H1 (cell line): ENCODE data around the gene JAM2. TPM values are rescaled to one million over a fixed set of nuclear protein-coding genes. Genes with fewer than 3 reads are reported as not detected.

Source experiments
- CTCF ChIA-PET: fragments of 300-600 bp; sonication (Branson Sonifier 250); formaldehyde crosslinking; loops from one replicate; lab custom pipeline; 2021; ENCODE audit not compliant: partially characterized antibody; lab: Charles Lee
- POLR2A ChIA-PET: fragments of 300-600 bp; sonication (Branson Sonifier 250); formaldehyde crosslinking; loops from one replicate; lab custom pipeline; 2021; ENCODE audit warnings: inconsistent platforms; ENCODE audit not compliant: partially characterized antibody; lab: Charles Lee
- DNase-seq, 2 experiments: peaks; one replicate each; pipeline versions ENCODE4 v3.0.0 to v3.0.0-alpha.2; 2010 to 2022; ENCODE audit warnings: low spot score in 2 of 2, low read depth in 1 of 2, mixed read lengths in 1 of 2
- FAIRE-seq: peaks from 2 replicates; lab custom pipeline; 2011; peaks lifted over from hg19 to GRCh38; lab: Jason Lieb, UNC
- H2AFZ ChIP-seq: 2 replicates; pipeline ENCODE4 v1.8.1; 2012; ENCODE audit warnings: low read length, inconsistent platforms
- H2AK5ac ChIP-seq: 2 replicates; pipeline ENCODE4 v1.6.1; 2013; ENCODE audit warnings: low read depth, low read length
- H2BK120ac ChIP-seq: replicated peaks from 2 replicates; pipeline ENCODE3; 2013; ENCODE audit warnings: low read depth, low read length, inconsistent platforms
- H2BK12ac ChIP-seq: 2 replicates; pipeline ENCODE4 v1.6.1; 2013; ENCODE audit warnings: low read depth, low read length
- H2BK15ac ChIP-seq: 2 replicates; pipeline ENCODE4 v1.6.1; 2013; ENCODE audit warnings: low read length
- H2BK20ac ChIP-seq: 2 replicates; pipeline ENCODE4 v1.6.1; 2013; ENCODE audit warnings: low read length
- H2BK5ac ChIP-seq: 2 replicates; pipeline ENCODE4 v1.6.1; 2013; ENCODE audit warnings: low read depth, low read length
- H3K14ac ChIP-seq: 2 replicates; pipeline ENCODE4 v1.6.1; 2013; ENCODE audit warnings: inconsistent platforms; ENCODE audit not compliant: insufficient read length
- H3K18ac ChIP-seq: 2 replicates; pipeline ENCODE4 v1.6.1; 2013; ENCODE audit warnings: low read length; ENCODE audit errors: extremely low read depth
- H3K23ac ChIP-seq: 2 replicates; pipeline ENCODE4 v1.6.1; 2013; ENCODE audit warnings: inconsistent platforms; ENCODE audit not compliant: insufficient read length
- H3K23me2 ChIP-seq: 2 replicates; pipeline ENCODE4 v1.6.1; 2013; ENCODE audit warnings: low read depth, low read length
- H3K27ac ChIP-seq: 2 replicates; pipeline ENCODE4 v1.6.1; 2011; ENCODE audit warnings: low read depth, low read length, inconsistent platforms
- H3K27me3 ChIP-seq, 4 experiments: replicated peaks in 1 of 4; 1 replicate in 1 of 4; 2 replicates in 3 of 4; pipeline versions ENCODE4 v1.6.1 to v1.8.1; 2011 to 2013; ENCODE audit warnings: low read length in 3 of 4, mild to moderate bottlenecking in 3 of 4, inconsistent platforms in 2 of 4, mixed read lengths in 2 of 4, moderate library complexity in 1 of 4; ENCODE audit not compliant: control insufficient read depth in 3 of 4, insufficient read depth in 3 of 4; ENCODE audit errors: extremely low read depth in 1 of 4
- H3K36me3 ChIP-seq, 4 experiments: 2 replicates each; pipeline versions ENCODE4 v1.6.1 to v1.8.1; 2011 to 2013; ENCODE audit warnings: mild to moderate bottlenecking in 4 of 4, low read length in 3 of 4, moderate library complexity in 2 of 4, control low read depth in 1 of 4, inconsistent platforms in 1 of 4; ENCODE audit not compliant: insufficient read depth in 4 of 4, control insufficient read depth in 2 of 4
- H3K4ac ChIP-seq: replicated peaks from 2 replicates; pipeline ENCODE3; 2013; ENCODE audit warnings: low read length, low read depth, mixed read lengths, inconsistent platforms; ENCODE audit not compliant: insufficient read length
- H3K4me1 ChIP-seq, 4 experiments: replicated peaks in 1 of 4; 1 replicate in 1 of 4; 2 replicates in 3 of 4; pipeline versions ENCODE4 v1.6.1 to v1.8.1; 2011 to 2013; ENCODE audit warnings: low read length in 3 of 4, inconsistent platforms in 2 of 4, mixed read lengths in 1 of 4; ENCODE audit not compliant: insufficient read depth in 4 of 4, control insufficient read depth in 3 of 4
- H3K4me2 ChIP-seq, 2 experiments: 2 replicates each; pipeline versions ENCODE4 v1.6.1 to v1.8.1; 2011 to 2013; ENCODE audit warnings: low read depth in 2 of 2, low read length in 2 of 2, control low read depth in 1 of 2, inconsistent platforms in 1 of 2, mild to moderate bottlenecking in 1 of 2; ENCODE audit not compliant: insufficient read depth in 1 of 2
- H3K4me3 ChIP-seq, 4 experiments: fragments of 200-600, 300-600 bp in 1 of 4; sonication (generic), shearing (Covaris generic), sonication (Bioruptor Twin) in 1 of 4; 2 replicates each; pipeline versions ENCODE4 v1.5.1 to v1.8.1; 2011 to 2016; ENCODE audit warnings: low read length in 4 of 4, low read depth in 3 of 4, control low read depth in 2 of 4, inconsistent platforms in 2 of 4, mild to moderate bottlenecking in 2 of 4, mixed read lengths in 1 of 4, moderate library complexity in 1 of 4; ENCODE audit not compliant: insufficient read depth in 2 of 4; ENCODE audit errors: extremely low read depth in 1 of 4
- H3K56ac ChIP-seq: replicated peaks from 2 replicates; pipeline ENCODE3; 2013; ENCODE audit warnings: low read depth, mild to moderate bottlenecking, mixed read lengths, low read length, inconsistent platforms; ENCODE audit not compliant: insufficient read length
- H3K79me1 ChIP-seq: 2 replicates; pipeline ENCODE4 v1.6.1; 2013; ENCODE audit warnings: low read depth, low read length, control low read depth
- H3K79me2 ChIP-seq, 2 experiments: 2 replicates each; pipeline versions ENCODE4 v1.6.1 to v1.8.1; 2012 to 2013; ENCODE audit warnings: low read length in 2 of 2, mild to moderate bottlenecking in 2 of 2, inconsistent platforms in 1 of 2; ENCODE audit not compliant: insufficient read depth in 2 of 2, control insufficient read depth in 1 of 2
- H3K9ac ChIP-seq, 4 experiments: replicated peaks in 1 of 4; 1 replicate in 1 of 4; 2 replicates in 3 of 4; pipeline versions ENCODE4 v1.6.1 to v1.8.1; 2011 to 2013; ENCODE audit warnings: low read depth in 3 of 4, low read length in 3 of 4, control low read depth in 2 of 4, mild to moderate bottlenecking in 2 of 4, moderate library complexity in 2 of 4, inconsistent platforms in 1 of 4; ENCODE audit errors: extremely low read depth in 1 of 4
- H3K9me3 ChIP-seq, 2 experiments: 2 replicates each; pipeline versions ENCODE4 v1.6.1 to v1.8.1; 2012 to 2013; ENCODE audit warnings: mild to moderate bottlenecking in 2 of 2, moderate library complexity in 2 of 2, control low read depth in 1 of 2, inconsistent platforms in 1 of 2, low read depth in 1 of 2, low read length in 1 of 2, mixed read lengths in 1 of 2; ENCODE audit not compliant: insufficient read depth in 2 of 2
- H4K20me1 ChIP-seq, 2 experiments: replicated peaks in 1 of 2; 2 replicates each; pipeline versions ENCODE3 to v1.8.1; 2011 to 2013; ENCODE audit warnings: inconsistent platforms in 2 of 2, low read length in 2 of 2, mild to moderate bottlenecking in 1 of 2; ENCODE audit not compliant: insufficient read depth in 2 of 2, control insufficient read depth in 1 of 2
- H4K5ac ChIP-seq: 2 replicates; pipeline ENCODE4 v1.6.1; 2013; ENCODE audit warnings: low read length, low read depth, mixed read lengths, inconsistent platforms; ENCODE audit not compliant: insufficient read length
- H4K8ac ChIP-seq: 2 replicates; pipeline ENCODE4 v1.8.0; 2013; ENCODE audit warnings: mild to moderate bottlenecking, moderate library complexity, low read length, inconsistent platforms; ENCODE audit not compliant: insufficient read depth; ENCODE audit errors: extremely low read depth
- H4K91ac ChIP-seq: replicated peaks from 2 replicates; pipeline ENCODE3; 2013; ENCODE audit warnings: low read length, mixed read lengths, inconsistent platforms; ENCODE audit not compliant: insufficient read length
- CBX5 ChIP-seq: fragments of 300-800, 300-1000 bp; sonication (generic); IDR thresholded peaks from 2 replicates; pipeline ENCODE4 v1.7.1; 2016; ENCODE audit warnings: antibody characterized with exemption, low read length, low read depth
- CBX8 ChIP-seq: fragments of 300-800, 300-1000 bp; sonication (generic); IDR thresholded peaks from 2 replicates; pipeline ENCODE4 v1.7.1; 2016; ENCODE audit warnings: low read depth, low read length, borderline replicate concordance
- GTF2F1 ChIP-seq: IDR thresholded peaks from 2 replicates; pipeline ENCODE4 v1.6.1; 2012; ENCODE audit warnings: low read depth, low read length, improper control_type of control experiment, borderline replicate concordance
- KDM1A ChIP-seq: fragments of 200-600, 300-600 bp; sonication (generic); IDR thresholded peaks from 2 replicates; pipeline ENCODE4 v1.7.1; 2016; ENCODE audit warnings: mild to moderate bottlenecking, low read length, borderline replicate concordance
- RXRA ChIP-seq: IDR thresholded peaks from 2 replicates; pipeline ENCODE4 v1.6.1; 2011; ENCODE audit warnings: low read depth, mild to moderate bottlenecking, low read length, moderate library complexity; ENCODE audit not compliant: insufficient read depth
- SIN3A ChIP-seq, 2 experiments: IDR thresholded peaks in 1 of 2; conservative IDR thresholded peaks in 1 of 2; 2 replicates each; pipeline ENCODE4 v1.6.1; 2011 to 2012; ENCODE audit warnings: low read length in 2 of 2, improper control_type of control experiment in 1 of 2, low read depth in 1 of 2, mild to moderate bottlenecking in 1 of 2
- ZNF274 ChIP-seq: IDR thresholded peaks from 2 replicates; pipeline ENCODE4 v1.7.0; 2012; ENCODE audit warnings: low read length, borderline replicate concordance; ENCODE audit errors: extremely low read depth
- WGBS, 2 experiments: shearing (Covaris generic) in 1 of 2; methylation state at CpG; one replicate each; pipeline versions ENCODE4 v1.1.6 to v1.1.7; 2013 to 2015; ENCODE audit warnings: low lambda C conversion rate in 2 of 2, mixed read lengths in 2 of 2, inconsistent platforms in 1 of 2, low coverage in 1 of 2, missing lambda C conversion rate in 1 of 2; ENCODE audit not compliant: insufficient replicate concordance in 2 of 2, insufficient coverage in 1 of 2, insufficient read length in 1 of 2; ENCODE audit errors: extremely low coverage in 1 of 2, missing lambda C conversion rate in 1 of 2; 5-methylcytosine and 5-hydroxymethylcytosine counted together
- polyA plus RNA-seq, 7 experiments: library from polyadenylated mRNA; depleted of rRNA in 3 of 7; stranded (reverse) in 5 of 7; unstranded in 2 of 7; fragments of >200 nt in 5 of 7; fragments of 200-250 nt in 2 of 7; gene quantifications; 1 replicate in 5 of 7; 2 replicates in 1 of 7; 4 replicates in 1 of 7; pipeline versions ENCODE4 v1.2.1 to v1.2.3, GENCODE V29; 2011 to 2013; ENCODE audit warnings: missing spikeins in 2 of 7, mixed read lengths in 2 of 7
- total RNA-seq: library from RNA; stranded (reverse); fragmentation: NEBNext Ultra II Directional; extraction: Animal tissue kit (Norgen Biotek cat#: 25700); gene quantifications from 2 replicates; pipeline ENCODE4 v1.2.1, GENCODE V29; 2021
- TF ChIP-seq, protein P1 (sequence below): IDR thresholded peaks from 2 replicates; pipeline ENCODE4 v1.6.1; 2011; ENCODE audit warnings: low read depth, mild to moderate bottlenecking, low read length; ENCODE audit not compliant: insufficient read depth
- TF ChIP-seq, protein P2 (sequence below): IDR thresholded peaks from 2 replicates; pipeline ENCODE4 v1.6.1; 2011; ENCODE audit warnings: low read length, improper control_type of control experiment
- TF ChIP-seq, protein P3 (sequence below): IDR thresholded peaks from 2 replicates; pipeline ENCODE4 v1.6.1; 2012; ENCODE audit warnings: low read length, inconsistent platforms

JAM2 gene
- total and polyA plus RNA-seq, 2 of the 8 experiments (the other 6 are each of a cell fraction or from before 2014, with no cell fraction given): 4.9 to 9.5 TPM

DNA sequence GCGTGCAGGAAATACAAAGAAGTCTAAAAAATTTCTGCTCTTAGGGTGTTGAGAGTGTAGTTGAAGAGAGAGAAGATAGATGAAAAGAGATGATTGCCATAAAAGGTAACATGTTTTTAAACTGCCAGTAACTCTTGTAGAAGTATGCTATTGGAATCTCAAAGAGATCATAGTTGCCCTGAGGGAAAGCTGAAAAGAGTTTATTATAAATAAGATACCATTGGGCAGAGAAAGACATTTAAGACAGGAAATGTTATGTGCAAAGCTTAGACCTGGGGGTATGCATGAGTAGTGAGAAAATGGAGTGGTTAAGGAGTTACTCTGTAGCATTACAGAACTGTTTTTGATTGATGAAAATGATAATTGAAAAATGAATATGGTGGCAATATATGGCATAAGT lies 113.4 kb downstream of the JAM2 start:
- H2BK15ac ChIP-seq: no peak overlapping the region
- ChIA-PET POLR2A (no interaction called here), CTCF (no interaction called here)
- H2AK5ac ChIP-seq: no peak overlapping the region
- no peaks in the 10 kb centered on the region for H3K9me3 ChIP-seq
- H3K4me1 ChIP-seq: no peaks in the 10 kb centered on the region
- no peak overlapping the region for H3K4ac ChIP-seq
- H3K14ac ChIP-seq: no peak overlapping the region
- peaks cover 0 to 30% (median 8%) of the 10 kb centered on the region in 4 experiments; a peak in 6 of 8 replicates for H3K36me3 ChIP-seq
- peaks cover 0 to 2% of the 10 kb centered on the region in 2 experiments for H4K20me1 ChIP-seq
- H4K91ac ChIP-seq: no peak overlapping the region
- WGBS, 2 experiments: 91% methylated on average over 1 of the region's 1 CpG; no CpG with 5 or more reads in 1 of the 2 experiments
- no peak overlapping the region for H3K56ac ChIP-seq
- H2BK120ac ChIP-seq: no peak overlapping the region
- no peak overlapping the region for H4K5ac ChIP-seq
- H3K27me3 ChIP-seq: no peaks in the 10 kb centered on the region
- no peak overlapping the region for H2BK5ac ChIP-seq
- no peak overlapping the region for H3K27ac ChIP-seq
- H3K23me2 ChIP-seq: no peaks in the 10 kb centered on the region
- FAIRE-seq (no peak), DNase-seq (no peak)
- no peak overlapping the region for H2BK12ac ChIP-seq
- no peak overlapping the region for H2BK20ac ChIP-seq
- no peak overlapping the region for H4K8ac ChIP-seq
- no peak overlapping the region for H3K23ac ChIP-seq
- no peak overlapping the region for H2AFZ ChIP-seq
- no peak overlapping the region for H3K4me3 ChIP-seq
- no peak overlapping the region for H3K9ac ChIP-seq
- H3K79me1 ChIP-seq: peaks cover 2% of the 10 kb centered on the region; the same call in 1 of the 2 replicates
- no peak overlapping the region for H3K18ac ChIP-seq
- H3K4me2 ChIP-seq: no peak overlapping the region
- no peaks in the 10 kb centered on the region; a peak in 1 of 4 replicates for H3K79me2 ChIP-seq
- TF ChIP-seq, protein P1, sequence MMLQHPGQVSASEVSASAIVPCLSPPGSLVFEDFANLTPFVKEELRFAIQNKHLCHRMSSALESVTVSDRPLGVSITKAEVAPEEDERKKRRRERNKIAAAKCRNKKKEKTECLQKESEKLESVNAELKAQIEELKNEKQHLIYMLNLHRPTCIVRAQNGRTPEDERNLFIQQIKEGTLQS: no peak
- TF ChIP-seq, protein P2, sequence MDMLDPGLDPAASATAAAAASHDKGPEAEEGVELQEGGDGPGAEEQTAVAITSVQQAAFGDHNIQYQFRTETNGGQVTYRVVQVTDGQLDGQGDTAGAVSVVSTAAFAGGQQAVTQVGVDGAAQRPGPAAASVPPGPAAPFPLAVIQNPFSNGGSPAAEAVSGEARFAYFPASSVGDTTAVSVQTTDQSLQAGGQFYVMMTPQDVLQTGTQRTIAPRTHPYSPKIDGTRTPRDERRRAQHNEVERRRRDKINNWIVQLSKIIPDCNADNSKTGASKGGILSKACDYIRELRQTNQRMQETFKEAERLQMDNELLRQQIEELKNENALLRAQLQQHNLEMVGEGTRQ: no peak
- TF ChIP-seq CBX5: no peak
- no peak for TF ChIP-seq CBX8
- TF ChIP-seq ZNF274: no peak
- TF ChIP-seq RXRA: no peak
- TF ChIP-seq, protein P3, sequence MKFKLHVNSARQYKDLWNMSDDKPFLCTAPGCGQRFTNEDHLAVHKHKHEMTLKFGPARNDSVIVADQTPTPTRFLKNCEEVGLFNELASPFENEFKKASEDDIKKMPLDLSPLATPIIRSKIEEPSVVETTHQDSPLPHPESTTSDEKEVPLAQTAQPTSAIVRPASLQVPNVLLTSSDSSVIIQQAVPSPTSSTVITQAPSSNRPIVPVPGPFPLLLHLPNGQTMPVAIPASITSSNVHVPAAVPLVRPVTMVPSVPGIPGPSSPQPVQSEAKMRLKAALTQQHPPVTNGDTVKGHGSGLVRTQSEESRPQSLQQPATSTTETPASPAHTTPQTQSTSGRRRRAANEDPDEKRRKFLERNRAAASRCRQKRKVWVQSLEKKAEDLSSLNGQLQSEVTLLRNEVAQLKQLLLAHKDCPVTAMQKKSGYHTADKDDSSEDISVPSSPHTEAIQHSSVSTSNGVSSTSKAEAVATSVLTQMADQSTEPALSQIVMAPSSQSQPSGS: no peak
- TF ChIP-seq SIN3A (conservative IDR thresholded peaks at IDR 0.05 in 1 of 2, IDR thresholded peaks at IDR 0.05 in 1 of 2; ENCODE audit: low read depth in 1 of 2, low read length in 2 of 2): no peak
- no peak for TF ChIP-seq KDM1A
- TF ChIP-seq GTF2F1: no peak
